MM.1S (cell line): Measurements from ENCODE around the gene SH3BGR.

Experiments used
- CTCF ChIP-seq: fragments of 300-600 bp; sonication (generic); IDR thresholded peaks from 2 replicates; pipeline ENCODE4 v1.5.1; 2016; ENCODE audit warnings: antibody characterized with exemption, low read length, mixed read lengths
- EZH2 ChIP-seq: fragments of 300-600 bp; sonication (generic); optimal IDR thresholded peaks from 2 replicates; pipeline ENCODE3; 2017; ENCODE audit warnings: low read depth, mild to moderate bottlenecking, antibody characterized with exemption, low read length, mixed read lengths

- no peak for TF ChIP-seq CTCF
- TF ChIP-seq EZH2: no peak
Measured at GRCh38 chr21:39439232-39439631, 12.5 kb upstream of the SH3BGR start.
